GM12892 (cell line): ENCODE results near the gene PRIM2.
"Not testable (repeated sequence)": the region's sequence is repeated elsewhere in the genome, so short reads cannot be mapped to it uniquely, and the experiment has no call there.

ENCODE experiments used
- POLR2A ChIP-seq: IDR thresholded peaks from 2 replicates; pipeline ENCODE4 v1.6.1; 2011; ENCODE audit warnings: low read depth, low read length, control low read depth
- POLR2AphosphoS5 ChIP-seq: IDR thresholded peaks from 2 replicates; pipeline ENCODE4 v1.6.1; 2011; ENCODE audit warnings: low read depth, low read length, control low read depth

DNA sequence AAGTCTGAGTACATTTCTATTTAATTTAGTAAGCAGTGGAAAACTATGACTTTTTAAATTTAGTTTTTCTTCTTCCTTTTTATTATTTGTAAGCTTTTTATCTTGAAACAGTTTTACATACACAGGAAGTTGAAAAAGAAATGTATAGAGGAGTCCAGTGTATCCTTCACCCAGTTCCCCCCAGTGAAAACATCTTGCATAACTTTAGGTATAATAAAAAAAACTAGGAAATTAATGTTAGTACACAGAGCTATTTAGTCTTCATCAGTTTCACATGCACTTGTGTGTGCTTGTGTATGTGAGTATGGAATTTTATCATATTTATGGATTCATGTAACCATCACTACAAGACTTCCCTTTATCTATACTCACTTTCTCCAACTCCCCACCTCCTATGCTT, 162.8 kb downstream of the PRIM2 start:
- not testable (repeated sequence) for TF ChIP-seq POLR2A, POLR2AphosphoS5
